Hematopoietic multipotent progenitor cell treated with erythropoietin and hydrocortisone succinate and interleukin-3 and kit ligand, for 6 days (in vitro differentiated cells): ENCODE measurements around the gene MEIOSIN.
A peak's percentile ranks its signal among the peaks of the same experiment; 100 is the strongest.

Experiments
- DNase-seq: peaks from one replicate; pipeline ENCODE4 v3.0.0-alpha.2; 2015

The MEIOSIN gene

GRCh38 chr19:45804140-45804958, 71.1 kb downstream of the MEIOSIN start:
- no peak for DNase-seq

DNA sequence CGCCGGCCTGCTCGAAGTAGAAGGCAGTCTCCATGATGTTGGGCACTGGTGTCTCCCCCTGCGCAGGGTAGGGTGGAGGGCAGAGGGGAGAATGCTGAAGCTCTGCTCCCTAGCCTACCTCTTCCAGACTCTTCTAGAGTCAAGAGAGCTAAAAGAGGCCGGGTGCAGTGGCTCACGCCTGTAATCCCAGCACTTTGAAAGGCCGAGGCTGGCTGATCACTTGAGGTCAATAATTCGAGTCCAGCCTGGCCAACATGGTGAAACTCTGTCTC, 71.7 kb downstream of the MEIOSIN start:
- DNase-seq: no peak

GRCh38 chr19:45805719-45806118, 72.5 kb downstream of the MEIOSIN start:
- no peak for DNase-seq

- DNase-seq: peak; percentile 75
These were observed 76.5 kb downstream of the MEIOSIN start for GRCh38 chr19:45809643-45810159.

DNA sequence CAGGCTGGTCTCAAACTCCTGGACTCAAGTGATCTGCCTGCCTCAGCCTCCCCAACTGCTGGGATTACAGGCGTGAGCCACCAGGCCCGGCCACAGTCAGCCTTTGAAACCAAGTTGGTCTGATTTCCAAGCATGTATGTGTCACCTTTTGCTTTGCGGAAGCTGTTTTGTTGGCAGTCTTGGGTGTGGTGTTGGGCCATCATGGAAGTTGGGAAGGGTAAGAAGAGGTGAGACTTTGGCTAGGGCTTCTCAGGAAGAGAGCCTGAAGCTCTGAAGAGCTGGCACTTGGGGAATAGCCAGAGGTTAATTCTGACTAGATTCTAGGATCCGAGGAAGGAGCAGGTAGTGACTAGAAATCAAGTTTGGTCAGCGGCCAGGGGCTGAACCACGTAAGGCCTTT, 79.1 kb downstream of the MEIOSIN start:
- DNase-seq: no peak
